GM10847 (cell line): ENCODE data around the gene TRIM67.

Source experiments
- POLR2A ChIP-seq: IDR thresholded peaks from 2 replicates; pipeline ENCODE4 v1.6.1; 2011; ENCODE audit not compliant: insufficient read length; ENCODE audit errors: extremely low read depth

TRIM67 gene

GRCh38 chr1:231151811-231152210 is 10.0 kb upstream of the TRIM67 start:
- no peak for TF ChIP-seq POLR2A

DNA sequence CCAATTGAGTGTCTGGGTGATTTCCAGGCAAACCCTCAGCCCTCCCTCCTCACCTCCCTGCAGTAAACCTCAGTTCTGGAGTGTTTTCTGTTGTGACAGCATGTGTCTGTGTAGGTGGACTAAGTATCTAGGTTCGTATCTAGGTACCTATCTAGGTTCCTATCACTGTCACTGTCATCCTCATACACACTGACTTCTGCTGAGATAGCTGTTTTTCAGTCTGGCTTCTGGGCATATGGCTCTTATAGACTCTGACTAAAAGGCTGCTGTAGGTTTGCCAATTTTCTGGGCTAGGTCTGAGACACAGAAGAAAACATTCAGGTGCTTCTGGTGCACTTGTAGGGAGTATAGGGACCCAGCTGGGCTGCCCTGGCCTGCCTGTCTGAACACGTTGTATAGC is 8.1 kb upstream of the TRIM67 start:
- no peak for TF ChIP-seq POLR2A

- no peak for TF ChIP-seq POLR2A
Observed at GRCh38 chr1:231155808-231156207, 6.0 kb upstream of the TRIM67 start.

DNA sequence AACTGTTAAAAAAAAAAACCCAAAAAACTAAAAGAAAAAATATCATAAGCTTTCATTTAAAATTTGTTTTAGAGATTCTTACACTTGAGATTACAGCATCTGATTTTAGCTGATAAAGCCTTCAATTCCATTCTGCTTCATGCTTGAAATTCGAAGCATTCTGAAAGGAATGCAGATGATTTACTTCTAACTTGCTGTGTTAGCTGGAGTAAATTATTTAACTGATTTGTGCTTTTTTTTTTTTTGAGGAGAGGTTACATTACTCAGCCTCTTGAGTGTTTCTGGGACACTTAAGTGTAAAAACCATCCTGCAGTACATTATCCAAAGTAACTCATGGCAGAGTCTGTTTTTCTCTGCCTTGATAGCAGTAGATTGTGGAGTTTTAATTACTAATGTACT is 4.5 kb upstream of the TRIM67 start:
- no peak for TF ChIP-seq POLR2A

GRCh38 chr1:231159202-231159962 is 2.5 kb upstream of the TRIM67 start:
- no peak for TF ChIP-seq POLR2A

- no peak for TF ChIP-seq POLR2A
Observed at GRCh38 chr1:231159963-231160761, 1.7 kb upstream of the TRIM67 start.

- no peak for TF ChIP-seq POLR2A
Observed at GRCh38 chr1:231160895-231161666, 777 bp upstream of the TRIM67 start.

DNA sequence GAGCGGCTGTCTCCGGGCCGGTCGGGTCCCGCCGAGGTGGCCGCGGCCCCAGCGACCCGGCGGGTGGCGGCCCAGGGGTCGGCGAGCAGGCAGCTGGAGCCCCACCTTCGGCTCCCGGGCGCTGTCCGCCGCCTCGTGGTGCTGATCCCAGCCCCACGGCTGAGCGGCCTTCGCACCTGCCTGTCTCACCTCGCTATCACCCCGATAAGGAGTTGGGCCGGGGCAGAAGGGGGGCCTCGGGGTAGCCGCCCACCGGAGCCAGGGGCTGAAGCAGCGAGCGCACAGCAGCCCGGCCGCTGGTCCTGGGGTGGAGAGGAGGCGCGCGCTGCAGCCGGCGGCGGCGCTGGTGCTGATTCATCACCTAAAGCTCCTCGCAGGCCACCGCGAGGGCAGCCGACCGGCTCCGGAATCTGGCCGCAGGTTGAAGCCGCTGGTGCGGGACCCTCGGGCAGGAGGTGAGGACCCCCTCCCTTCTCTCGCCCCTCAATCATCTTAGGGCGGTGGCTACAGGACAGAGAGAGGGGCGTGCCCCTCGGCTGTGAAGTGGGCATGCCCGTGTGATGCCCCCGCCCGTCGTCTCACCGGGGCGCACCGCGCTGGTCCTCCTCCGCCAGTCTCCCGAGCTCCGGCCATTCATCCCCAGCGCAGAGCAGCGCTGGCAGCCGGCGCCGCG is 575 bp downstream of the TRIM67 start:
- TF ChIP-seq POLR2A, result no peak

- no peak for TF ChIP-seq POLR2A
Observed at GRCh38 chr1:231162970-231163829, 1.3 kb downstream of the TRIM67 start.

DNA sequence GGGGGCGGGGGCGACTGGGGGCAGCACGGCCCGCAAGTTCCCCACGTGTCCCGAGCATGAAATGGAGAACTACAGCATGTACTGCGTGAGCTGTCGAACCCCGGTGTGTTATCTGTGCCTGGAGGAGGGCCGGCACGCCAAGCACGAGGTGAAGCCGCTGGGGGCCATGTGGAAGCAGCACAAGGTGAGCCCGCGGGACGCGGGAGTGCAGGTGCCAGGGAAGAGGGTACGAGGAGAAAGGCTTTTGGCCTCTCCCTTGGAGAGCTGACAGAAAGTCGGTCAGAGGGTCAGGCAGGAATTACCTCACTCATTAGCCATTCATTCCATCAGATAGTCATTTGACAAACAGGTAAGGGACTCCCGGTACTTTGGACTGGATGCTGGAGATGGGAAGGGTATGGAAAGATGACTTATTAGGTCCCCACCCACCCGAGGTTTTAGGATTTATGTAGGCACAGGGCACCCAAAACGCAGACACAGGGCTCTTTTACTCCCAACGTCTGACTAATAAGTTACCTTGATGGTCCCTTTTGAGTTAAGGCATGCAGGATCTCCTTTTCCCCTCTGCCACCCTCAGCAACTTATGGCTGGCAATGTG is 2.1 kb downstream of the TRIM67 start:
- TF ChIP-seq POLR2A, result no peak

DNA sequence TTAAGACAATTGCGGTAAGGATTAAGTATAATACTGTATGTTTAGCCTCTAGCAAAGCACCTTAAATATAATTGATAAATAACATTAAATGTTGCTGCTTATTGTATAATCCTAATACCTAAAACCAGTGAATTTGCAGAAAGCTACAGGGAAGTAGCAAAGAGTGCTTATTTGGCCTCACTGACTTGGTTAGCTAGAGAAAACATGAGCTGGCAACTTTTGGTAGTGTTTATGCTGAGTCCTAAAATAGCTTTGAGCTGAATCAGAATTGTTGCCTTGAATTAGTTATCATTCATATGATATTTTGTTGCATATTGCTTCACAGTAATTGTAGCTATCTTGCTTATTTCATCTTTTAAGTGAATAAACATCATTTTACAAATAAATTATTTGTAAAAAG is 3.5 kb downstream of the TRIM67 start:
- TF ChIP-seq POLR2A, result no peak

- no peak for TF ChIP-seq POLR2A
Observed at GRCh38 chr1:231166398-231166797, 4.5 kb downstream of the TRIM67 start.

DNA sequence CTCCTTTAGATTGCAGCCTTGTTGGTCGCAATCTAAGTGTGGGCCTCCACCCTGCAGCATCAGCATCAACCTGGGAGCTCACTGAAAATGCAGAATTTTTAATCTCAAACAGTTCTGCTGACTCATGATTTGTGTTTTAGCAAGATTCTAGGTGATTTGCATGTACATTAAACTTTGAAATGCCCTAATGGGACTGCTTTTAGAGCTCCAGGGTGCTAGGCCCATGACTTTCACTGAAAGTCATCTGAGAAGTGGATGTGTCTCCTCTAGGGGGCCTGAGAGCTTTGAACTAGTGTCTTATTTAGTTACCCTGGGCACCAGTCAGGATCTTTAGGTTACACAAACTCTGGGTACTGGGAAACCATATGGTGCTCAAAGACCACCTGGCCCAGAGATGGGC is 9.0 kb downstream of the TRIM67 start:
- no peak for TF ChIP-seq POLR2A
